LHCN-M2 (cell line): ENCODE data around the gene MAPKAPK2. TPM values are rescaled to one million over a fixed set of nuclear protein-coding genes. Genes with fewer than 3 reads are reported as not detected.
A peak's percentile ranks its signal among the peaks of the same experiment; 100 is the strongest.

Experiments
- DNase-seq: peaks from one replicate; pipeline ENCODE4 v3.0.0-alpha.2; 2012; ENCODE audit warnings: low read depth
- total RNA-seq: library from RNA; depleted of rRNA; stranded (reverse); fragments of >200 nt; gene quantifications from 2 replicates; pipeline ENCODE4 v1.2.3, GENCODE V29; 2014

Gene MAPKAPK2
- total RNA-seq, 1 experiment from 2014 or later, result 49.4 TPM

GRCh38 chr1:206702260-206702659, 17.6 kb downstream of the MAPKAPK2 start:
- no peak for DNase-seq

- no peak for DNase-seq
These were observed 18.1 kb downstream of the MAPKAPK2 start for GRCh38 chr1:206702803-206703202.

DNA sequence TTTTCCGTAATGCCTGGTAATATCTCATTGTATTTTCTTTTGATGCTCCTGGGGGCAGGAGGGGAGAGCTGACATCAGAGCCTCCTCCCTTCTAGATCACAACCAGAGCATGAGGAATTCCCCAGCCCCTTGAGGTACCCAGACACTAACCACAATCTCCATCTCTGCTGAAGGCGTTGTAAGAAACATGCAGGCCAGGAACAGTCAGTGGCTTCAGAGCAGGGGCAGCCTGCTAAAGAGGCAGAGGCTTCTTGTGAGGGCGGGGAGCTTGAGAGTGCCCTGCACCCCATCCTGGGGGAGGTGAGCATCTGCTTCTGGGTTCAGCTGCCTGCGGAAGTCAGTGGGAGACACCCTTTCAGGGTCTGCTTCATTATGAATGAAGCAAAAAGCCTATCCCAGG, 19.0 kb downstream of the MAPKAPK2 start:
- no peak for DNase-seq

- no peak for DNase-seq
These were observed 19.5 kb downstream of the MAPKAPK2 start for GRCh38 chr1:206704226-206704625.

DNA sequence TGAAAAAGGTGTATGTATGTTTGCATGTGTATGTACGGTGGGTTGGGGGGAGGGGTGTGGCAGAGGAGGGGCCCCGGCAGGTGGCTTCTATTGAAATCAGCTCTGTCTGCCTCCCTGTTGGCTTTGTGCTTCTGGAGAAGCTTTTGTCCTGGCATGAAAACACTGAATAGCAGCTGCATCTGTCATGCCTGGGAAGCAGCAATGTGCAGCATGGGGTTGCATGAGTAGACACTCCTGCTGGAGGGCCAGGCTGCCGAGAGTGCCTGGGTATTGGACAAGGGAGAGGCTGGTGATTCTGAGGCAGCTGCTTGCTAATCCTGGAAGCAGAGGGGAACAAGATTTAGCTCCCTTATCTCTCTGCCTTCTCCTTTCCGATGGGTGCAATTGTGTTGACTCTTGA, 20.5 kb downstream of the MAPKAPK2 start:
- DNase-seq, result peak; percentile 95

- DNase-seq, result peak; percentile 45
These were observed 21.1 kb downstream of the MAPKAPK2 start for GRCh38 chr1:206705726-206706297.

DNA sequence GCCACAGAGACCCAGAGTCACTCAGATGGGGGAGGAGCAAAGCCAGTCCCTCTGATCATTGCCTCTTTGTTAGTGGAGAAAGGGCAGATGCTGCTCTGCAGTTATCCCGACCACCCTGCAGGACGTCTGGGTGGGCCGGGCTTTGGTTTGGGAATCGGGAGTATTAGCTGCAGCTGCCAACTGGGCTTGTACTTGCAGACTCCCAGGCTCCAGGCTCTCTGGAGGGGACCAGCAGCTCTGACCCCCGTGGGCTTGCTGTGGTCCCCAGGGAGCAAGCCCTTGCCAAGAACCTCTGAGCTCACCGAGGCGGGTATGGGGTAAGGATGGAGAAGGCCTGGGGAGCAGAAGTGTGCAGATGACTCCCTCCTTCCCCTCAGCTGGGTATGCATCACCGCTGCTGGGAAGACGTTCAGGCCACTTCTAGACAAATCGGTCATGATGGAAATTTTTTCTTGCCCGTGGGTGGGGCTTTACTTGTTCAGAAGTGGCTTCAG, 21.6 kb downstream of the MAPKAPK2 start:
- DNase-seq, result peak; percentile 91

DNA sequence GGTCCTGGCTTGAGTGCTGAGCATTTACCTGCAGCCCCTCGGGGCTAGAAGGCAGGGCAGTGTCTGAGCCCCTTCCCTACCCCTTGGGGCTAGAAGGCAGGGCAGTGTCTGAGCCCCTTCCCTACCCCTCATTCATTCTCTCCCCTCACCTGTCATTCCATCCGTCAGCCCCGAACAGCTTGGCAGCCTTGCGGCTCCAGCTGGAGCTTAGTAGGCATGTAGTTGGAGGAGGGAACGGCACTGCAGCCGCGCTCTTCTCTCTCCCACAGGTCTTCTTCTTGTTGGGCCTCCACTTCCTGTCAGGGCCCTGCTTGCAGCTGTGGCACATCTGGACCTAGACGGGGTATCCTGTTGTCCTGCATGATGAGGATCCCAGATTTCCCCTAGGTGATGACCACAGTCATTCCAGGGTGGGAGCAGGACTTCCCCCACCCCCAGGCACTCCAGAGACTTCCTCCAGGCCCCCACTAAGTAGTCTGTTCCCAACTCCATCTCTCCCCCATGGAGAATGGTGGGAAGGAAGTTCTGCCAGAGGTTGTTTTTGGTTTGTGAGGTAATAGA, 22.2 kb downstream of the MAPKAPK2 start:
- DNase-seq, result no peak

DNA sequence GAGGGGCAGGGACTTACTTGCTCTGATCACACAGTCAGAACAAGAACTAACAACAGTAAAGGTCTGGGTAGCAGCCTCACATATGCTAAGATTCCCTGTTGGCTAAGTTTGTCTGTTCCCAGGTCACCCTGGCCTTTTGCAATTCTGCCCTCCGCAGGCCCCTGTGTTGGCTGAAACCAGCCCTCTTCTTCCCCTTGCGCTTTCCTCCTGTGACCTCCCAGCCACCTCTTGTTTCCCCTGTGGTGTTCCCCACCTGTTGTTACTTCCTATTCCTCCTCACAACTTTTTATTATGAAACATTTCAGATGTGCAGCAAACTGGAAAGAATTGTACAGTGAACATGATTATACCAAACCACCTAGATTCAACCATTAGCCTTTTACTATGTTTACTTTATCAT, 23.4 kb downstream of the MAPKAPK2 start:
- no peak for DNase-seq

GRCh38 chr1:206708882-206709281, 24.2 kb downstream of the MAPKAPK2 start:
- DNase-seq, result peak; percentile 40

GRCh38 chr1:206709322-206709721, 24.6 kb downstream of the MAPKAPK2 start:
- DNase-seq, result no peak

GRCh38 chr1:206709772-206710459, 25.2 kb downstream of the MAPKAPK2 start:
- peak; percentile 79 for DNase-seq

- DNase-seq, result no peak
These were observed 25.7 kb downstream of the MAPKAPK2 start for GRCh38 chr1:206710460-206710823.

- no peak for DNase-seq
These were observed 28.4 kb downstream of the MAPKAPK2 start for GRCh38 chr1:206713070-206713469.

- no peak for DNase-seq
These were observed 29.2 kb downstream of the MAPKAPK2 start for GRCh38 chr1:206713910-206714312.

DNA sequence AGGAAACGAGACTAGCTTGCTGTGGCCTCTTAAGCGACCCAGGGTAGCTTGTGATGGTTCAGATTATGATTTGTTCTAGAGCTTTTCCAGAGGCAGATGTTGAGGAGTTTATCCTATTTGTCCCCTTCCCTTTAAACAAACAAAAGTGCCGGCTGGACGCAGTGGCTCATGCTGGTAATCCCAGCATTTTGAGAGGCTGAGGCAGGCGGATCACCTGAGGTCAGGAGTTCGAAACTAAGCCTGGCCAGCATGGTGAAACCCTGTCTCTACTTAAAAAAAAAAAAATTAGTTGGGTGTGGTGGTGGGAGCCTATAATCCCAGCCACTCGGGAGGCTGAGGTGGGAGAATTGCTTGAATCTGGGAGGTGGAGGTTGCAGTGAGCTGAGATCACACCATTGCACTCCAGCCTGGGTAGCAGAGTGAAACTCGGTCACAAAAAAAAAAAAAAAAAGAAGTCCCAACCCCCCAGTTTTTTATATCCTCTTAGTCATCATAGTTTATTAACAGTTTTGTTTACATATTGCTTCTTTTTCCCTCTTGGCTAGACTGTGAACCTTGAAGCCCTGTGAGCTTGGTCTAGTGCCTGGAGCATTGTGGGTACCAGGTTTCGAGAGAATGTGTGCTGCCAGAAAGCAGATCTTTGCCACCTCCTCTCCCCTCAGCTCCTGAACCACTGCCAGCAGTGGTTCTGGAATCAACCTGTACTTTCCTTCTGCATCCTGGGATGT, 29.8 kb downstream of the MAPKAPK2 start:
- DNase-seq, result peak; percentile 53

- DNase-seq, result no peak
These were observed 30.4 kb downstream of the MAPKAPK2 start for GRCh38 chr1:206715120-206715519.

DNA sequence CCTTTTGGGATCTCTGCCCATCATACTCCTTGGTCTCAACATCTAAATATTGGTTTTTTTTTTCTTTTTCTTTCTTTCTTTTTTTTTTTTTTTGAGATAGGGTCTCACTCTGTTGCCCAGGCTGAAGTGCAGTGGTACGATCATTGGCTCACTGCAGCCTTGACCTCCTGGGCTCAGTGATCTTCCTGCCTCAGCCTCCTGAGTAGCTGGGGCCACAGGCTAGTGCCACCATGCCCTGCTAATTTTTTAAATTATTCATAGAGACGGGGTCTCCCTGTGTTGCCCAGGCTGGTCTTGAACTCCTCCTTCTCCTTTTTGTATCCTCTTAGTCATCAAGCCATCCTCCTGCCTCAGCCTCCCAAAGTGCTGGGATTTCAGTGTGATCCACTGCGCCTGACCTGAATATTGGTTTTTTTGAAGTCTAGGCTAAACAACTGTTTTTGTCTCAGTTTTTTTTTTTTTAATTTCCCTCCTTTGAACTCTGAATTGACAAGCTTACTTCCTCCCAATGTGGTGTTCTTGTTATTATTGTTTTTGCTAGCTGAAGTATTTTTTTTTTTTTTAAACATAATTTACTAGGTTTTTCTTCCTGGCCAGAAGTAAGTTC, 30.9 kb downstream of the MAPKAPK2 start:
- DNase-seq, result no peak

DNA sequence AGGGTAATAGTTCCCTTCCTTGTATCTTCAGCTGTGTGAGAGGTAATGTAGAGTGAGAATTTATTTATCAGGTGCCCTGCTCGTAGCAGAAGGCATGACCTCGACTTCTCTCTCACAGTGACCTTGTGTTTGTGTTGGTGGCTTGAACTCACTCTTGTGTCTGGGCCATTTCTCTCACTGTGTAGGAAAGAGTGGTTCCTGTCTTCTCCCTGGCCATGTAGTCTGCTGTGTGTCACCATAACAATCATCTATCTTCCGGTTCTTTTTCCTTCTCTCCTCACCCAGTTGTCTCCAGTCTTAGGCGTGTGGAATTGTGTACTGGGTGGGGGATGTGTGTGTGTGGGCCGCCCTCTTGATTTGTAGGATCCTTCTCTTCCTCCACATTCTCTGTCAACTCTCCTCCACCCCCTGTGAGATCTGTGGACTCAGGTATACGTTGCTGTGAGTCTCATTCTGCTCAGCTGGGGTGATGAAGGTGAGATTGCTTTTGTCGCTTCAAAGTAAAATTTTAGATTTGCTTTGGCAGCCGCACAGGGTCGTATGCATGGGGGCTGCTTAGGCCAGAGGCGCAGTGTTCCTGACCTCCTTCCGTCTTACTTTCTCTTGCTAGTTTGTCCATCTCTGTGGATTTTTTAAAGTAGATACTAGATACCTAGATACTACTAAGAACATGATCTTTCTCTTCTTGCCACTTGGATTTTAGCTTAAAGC, 31.6 kb downstream of the MAPKAPK2 start:
- no peak for DNase-seq

DNA sequence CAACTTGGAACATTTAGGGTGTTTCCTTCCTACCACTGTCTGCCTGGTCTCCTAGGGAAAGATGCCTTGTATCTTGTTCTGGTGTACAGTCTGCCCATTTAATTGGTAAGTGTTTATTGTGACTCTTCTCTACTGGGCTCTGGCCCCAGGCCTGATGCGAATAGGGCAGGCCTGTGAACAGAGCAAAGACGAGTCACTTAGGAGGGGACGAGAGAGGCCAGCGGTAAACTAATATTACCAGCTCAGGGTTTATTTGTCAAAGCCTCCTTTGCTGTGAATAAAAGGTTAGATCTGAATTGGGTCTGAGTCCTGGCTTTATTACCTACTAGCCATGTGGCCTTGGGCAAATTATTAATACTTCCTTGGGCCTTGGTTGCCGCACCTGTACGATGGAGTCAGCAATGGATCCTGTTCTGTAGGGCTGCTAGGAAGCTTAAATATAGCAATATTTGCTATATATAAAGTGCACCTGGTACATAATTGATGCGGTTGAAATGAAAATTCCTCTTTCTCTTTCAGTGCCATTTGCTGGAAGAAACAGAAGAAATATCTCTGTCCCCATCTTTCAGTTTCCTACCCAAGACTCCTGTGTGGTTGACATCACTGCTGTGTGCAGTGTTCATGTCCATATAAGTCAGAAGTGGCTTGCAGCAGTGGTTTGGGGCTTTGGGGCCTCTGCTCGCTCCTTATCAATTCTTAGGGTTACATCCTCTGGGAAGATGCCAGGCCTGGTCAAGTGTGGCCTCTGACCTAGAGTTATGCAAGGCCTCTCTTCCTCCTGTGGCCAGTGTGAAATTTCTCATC, 32.4 kb downstream of the MAPKAPK2 start:
- no peak for DNase-seq

DNA sequence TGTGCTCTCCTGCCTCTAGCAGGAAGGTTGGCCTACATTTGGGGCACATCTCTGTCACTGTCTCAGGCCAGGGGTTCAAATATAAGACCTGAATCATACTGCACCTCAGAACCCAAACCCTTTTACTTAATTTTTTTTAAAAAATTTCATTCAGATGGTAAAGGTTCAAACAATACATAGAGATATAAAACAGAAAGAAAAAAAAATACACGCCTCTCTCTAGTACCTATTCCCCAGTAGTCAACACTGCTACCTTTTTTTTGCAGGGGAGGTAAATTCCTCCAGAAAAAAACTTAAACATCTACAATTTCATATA, 32.9 kb downstream of the MAPKAPK2 start:
- no peak for DNase-seq
